AG08396 (cell line): ENCODE measurements around the gene SPART.
A peak's percentile ranks its signal among the peaks of the same experiment; 100 is the strongest.
"Not testable (repeated sequence)": the region's sequence is repeated elsewhere in the genome, so short reads cannot be mapped to it uniquely, and the experiment has no call there.

Experiments used
- DNase-seq: peaks from one replicate; pipeline ENCODE4 v3.0.0; 2012; ENCODE audit warnings: low spot score, mixed read lengths

SPART gene

GRCh38 chr13:36319793-36320192 is 26.4 kb downstream of the SPART start:
- not testable (repeated sequence) for DNase-seq

GRCh38 chr13:36313047-36313969 is 32.9 kb downstream of the SPART start:
- peak; percentile 11 for DNase-seq

GRCh38 chr13:36310417-36311108 is 35.6 kb downstream of the SPART start:
- DNase-seq = no peak

- no peak for DNase-seq
Observed at GRCh38 chr13:36302289-36302688, 43.9 kb downstream of the SPART start.

- DNase-seq = not testable (repeated sequence)
Observed at GRCh38 chr13:36299469-36299868, 46.7 kb downstream of the SPART start.

- DNase-seq = no peak
Observed at GRCh38 chr13:36298535-36299068, 47.6 kb downstream of the SPART start.

GRCh38 chr13:36297366-36298338 is 48.5 kb downstream of the SPART start, which contains the start of gene CCDC169:
TSS of gene CCDC169 (minus strand) at chr13:36297814. CDS start at chr13:36297719, 95 bp downstream.
- DNase-seq = peak; percentile 86

- DNase-seq = no peak
Observed at GRCh38 chr13:36294096-36294495, 52.1 kb downstream of the SPART start.

GRCh38 chr13:36293497-36293896 is 52.7 kb downstream of the SPART start:
- DNase-seq = no peak

- DNase-seq = no peak
Observed at GRCh38 chr13:36288794-36289391, 57.3 kb downstream of the SPART start.

GRCh38 chr13:36286006-36286405 is 60.2 kb downstream of the SPART start:
- no peak for DNase-seq

- peak; percentile 24 for DNase-seq
Observed at GRCh38 chr13:36282821-36283432, 63.3 kb downstream of the SPART start.

GRCh38 chr13:36275190-36276002 is 70.8 kb downstream of the SPART start:
- DNase-seq = peak; percentile 22

GRCh38 chr13:36273431-36273830 is 72.8 kb downstream of the SPART start:
- no peak for DNase-seq

- DNase-seq = no peak
Observed at GRCh38 chr13:36261976-36262375, 84.2 kb downstream of the SPART start.

- no peak for DNase-seq
Observed at GRCh38 chr13:36261011-36261410, 85.2 kb downstream of the SPART start.

GRCh38 chr13:36259361-36260137 is 86.6 kb downstream of the SPART start:
- no peak for DNase-seq

- DNase-seq = no peak
Observed at GRCh38 chr13:36258831-36259230, 87.4 kb downstream of the SPART start.
